A549 treated with Hydrocortisone at 1 μM for 4 hours (cell line): Measurements from ENCODE around the gene LRAT. TPM values are rescaled to one million over a fixed set of nuclear protein-coding genes. Genes with fewer than 3 reads are reported as not detected.

Experiments used
- total RNA-seq: library from RNA; stranded (reverse); fragments of 200-300 nt; extraction: Qiagen RNA extraction; gene quantifications from 5 replicates; pipeline ENCODE4 v1.2.3, GENCODE V29; 2022

The LRAT gene
- 0.03 to 0.10 TPM (median 0.05 TPM) in 5 replicates for total RNA-seq

DNA sequence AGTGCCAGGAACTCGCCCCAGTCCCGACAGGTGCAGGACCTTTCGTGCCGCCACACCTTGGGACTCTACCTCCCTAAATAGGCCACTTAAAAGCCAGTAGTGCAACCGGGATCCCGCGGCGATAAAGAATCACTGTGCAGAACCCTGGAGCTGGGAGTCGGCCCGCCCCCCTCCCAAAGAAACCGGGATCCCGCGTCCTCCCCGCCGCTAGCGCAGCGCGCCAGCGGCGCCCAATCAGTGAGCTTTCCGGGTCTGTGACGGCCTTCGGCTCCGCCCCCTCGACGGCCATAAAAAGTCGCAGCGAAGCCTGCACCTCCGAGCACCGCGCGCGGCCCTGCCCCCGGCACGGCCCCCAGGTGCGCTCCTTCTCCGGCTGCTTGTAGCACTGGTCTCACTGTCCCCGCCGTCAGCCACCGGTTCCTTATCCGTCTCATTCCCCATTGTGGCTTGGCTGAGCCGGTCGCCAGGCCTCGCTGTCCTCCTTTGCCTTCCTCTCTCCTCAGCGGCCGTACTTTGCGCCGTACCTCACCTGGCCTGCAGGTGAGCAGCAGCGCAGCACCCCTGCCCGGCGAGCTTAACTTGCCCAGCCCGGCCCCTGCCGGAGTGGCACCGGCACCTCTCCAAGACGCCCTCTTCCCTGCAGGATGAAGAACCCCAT is at the start of gene LRAT:
LRAT (plus strand) TSS at position 318 of the 658 bp plus-strand sequence; CDS start at position 645, 327 bp downstream.

DNA sequence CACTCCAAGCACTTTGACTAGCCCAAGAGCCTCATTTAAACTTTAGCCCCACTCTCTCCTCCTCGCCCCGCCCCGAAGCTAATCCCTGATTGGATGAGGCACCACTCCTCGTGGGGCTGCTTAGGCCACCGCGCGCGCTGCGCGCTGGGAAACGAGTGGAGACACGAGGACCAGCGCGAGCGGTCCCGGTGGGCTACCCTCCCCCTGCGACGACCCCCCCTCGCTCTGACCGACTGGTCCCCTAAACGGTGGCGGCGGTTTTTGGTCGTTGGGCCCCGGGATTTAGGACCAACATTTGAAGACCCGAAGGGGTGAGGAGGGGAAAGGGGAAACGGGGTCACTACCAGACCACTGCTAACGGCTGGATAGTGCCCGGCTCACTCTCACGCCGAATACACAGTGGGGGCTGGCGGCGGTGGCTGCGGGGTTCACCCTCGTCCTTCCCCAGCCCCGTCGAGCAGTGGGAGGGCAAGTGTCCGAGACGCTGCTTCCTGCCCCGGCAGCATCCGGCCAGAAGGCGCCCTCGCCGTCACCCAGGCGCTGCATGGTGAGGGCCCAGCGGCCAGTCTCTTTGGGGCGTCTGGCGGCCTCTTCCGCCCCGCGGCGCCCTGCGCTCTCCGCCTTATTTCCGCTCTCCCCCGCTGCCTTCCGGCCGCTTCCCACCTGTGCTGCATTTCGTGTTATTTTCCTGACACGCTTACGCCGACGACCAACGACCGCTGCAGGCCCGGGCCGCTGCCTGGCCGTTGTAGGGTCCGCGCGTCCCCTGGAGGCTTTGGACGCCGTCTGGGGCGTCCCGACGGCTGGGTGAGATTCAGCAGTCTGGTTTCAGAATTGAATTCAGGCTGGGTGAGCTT is 37.6 kb downstream of the LRAT start, which contains the start of gene RBM46:
RBM46 (plus strand) TSS at position 147 of the 857 bp plus-strand sequence. CDS start 15,481 bp downstream, outside the sequence.

Other genes with a start within 250 kb of the LRAT start
- 53.0 to 64.9 TPM (median 60.4 TPM) in 5 replicates for gene PLRG1, start 193.6 kb upstream of the LRAT start, total RNA-seq
- gene FGB, start 181.0 kb upstream of the LRAT start, total RNA-seq, result 15.4 to 24.5 TPM (median 19.2 TPM) in 5 replicates
- gene FGA, start 153.3 kb upstream of the LRAT start, total RNA-seq, result 17.8 to 22.6 TPM (median 19.0 TPM) in 5 replicates
- gene FGG, start 131.3 kb upstream of the LRAT start, total RNA-seq, result 5.3 to 8.0 TPM (median 5.4 TPM) in 5 replicates
- gene RBM46, start 37.3 kb downstream of the LRAT start, total RNA-seq, result not detected in 5 replicates